OCI-M1 (cell line): Measurements from ENCODE around the gene RPA3.

Experiments
- DNase-seq: peaks from one replicate; lab custom pipeline; 2025; lab: John Stamatoyannopoulos, UW

RPA3 gene

GRCh38 chr7:7718492-7718891 lies at the start of gene RPA3:
TSS of gene RPA3 (minus strand) at chr7:7718607. CDS start at chr7:7640418, 78,189 bp downstream.
- peak; percentile 18 for DNase-seq

- peak; percentile 12 for DNase-seq
Observed at GRCh38 chr7:7766671-7767070, 48.3 kb upstream of the RPA3 start.

- DNase-seq = no peak
Observed at GRCh38 chr7:7765422-7765821, 47.0 kb upstream of the RPA3 start.

GRCh38 chr7:7764520-7765396 lies 46.4 kb upstream of the RPA3 start:
- peak; percentile 14 for DNase-seq

- peak; percentile 82 for DNase-seq
Observed at GRCh38 chr7:7761974-7762779, 43.8 kb upstream of the RPA3 start.

GRCh38 chr7:7761340-7761973 lies 43.0 kb upstream of the RPA3 start:
- DNase-seq = peak; percentile 77

GRCh38 chr7:7757576-7757975 lies 39.2 kb upstream of the RPA3 start:
- DNase-seq = no peak

GRCh38 chr7:7756577-7756976 lies 38.2 kb upstream of the RPA3 start:
- DNase-seq = no peak

GRCh38 chr7:7751243-7752092 lies 33.1 kb upstream of the RPA3 start:
- no peak for DNase-seq

GRCh38 chr7:7750571-7751242 lies 32.3 kb upstream of the RPA3 start:
- DNase-seq = no peak

GRCh38 chr7:7746458-7746857 lies 28.1 kb upstream of the RPA3 start:
- DNase-seq = peak; percentile 10

- no peak for DNase-seq
Observed at GRCh38 chr7:7745966-7746365, 27.6 kb upstream of the RPA3 start.

- no peak for DNase-seq
Observed at GRCh38 chr7:7745258-7745657, 26.9 kb upstream of the RPA3 start.

- no peak for DNase-seq
Observed at GRCh38 chr7:7742223-7742622, 23.8 kb upstream of the RPA3 start.

GRCh38 chr7:7740037-7740355 lies 21.6 kb upstream of the RPA3 start:
- no peak for DNase-seq

- DNase-seq = no peak
Observed at GRCh38 chr7:7739204-7740036, 21.0 kb upstream of the RPA3 start.

GRCh38 chr7:7738622-7739021 lies 20.2 kb upstream of the RPA3 start:
- DNase-seq = no peak

- no peak for DNase-seq
Observed at GRCh38 chr7:7738177-7738576, 19.8 kb upstream of the RPA3 start.

- DNase-seq = no peak
Observed at GRCh38 chr7:7737674-7738073, 19.3 kb upstream of the RPA3 start.

- DNase-seq = no peak
Observed at GRCh38 chr7:7736671-7737070, 18.3 kb upstream of the RPA3 start.
